PC-3 (cell line): Measurements from ENCODE around the gene ARL3.

Experiments used
- EZH2 ChIP-seq: fragments of 300-600 bp; sonication (generic); IDR thresholded peaks from one replicate; pipeline ENCODE4 v1.6.1; 2017; ENCODE audit warnings: antibody characterized with exemption, mild to moderate bottlenecking, low read length; ENCODE audit not compliant: unreplicated experiment
- EZH2phosphoT487 ChIP-seq: fragments of 300-600 bp; sonication (generic); IDR thresholded peaks from 2 replicates; pipeline ENCODE4 v1.6.1; 2018; ENCODE audit warnings: mild to moderate bottlenecking, antibody characterized with exemption, low read length, borderline replicate concordance
- TF ChIP-seq, protein P1 (sequence below): fragments of 300-600 bp; sonication (generic); conservative IDR thresholded peaks from 2 replicates; pipeline ENCODE4 v1.5.1; 2017; ENCODE audit warnings: antibody characterized with exemption, low read depth, mild to moderate bottlenecking, low read length

DNA sequence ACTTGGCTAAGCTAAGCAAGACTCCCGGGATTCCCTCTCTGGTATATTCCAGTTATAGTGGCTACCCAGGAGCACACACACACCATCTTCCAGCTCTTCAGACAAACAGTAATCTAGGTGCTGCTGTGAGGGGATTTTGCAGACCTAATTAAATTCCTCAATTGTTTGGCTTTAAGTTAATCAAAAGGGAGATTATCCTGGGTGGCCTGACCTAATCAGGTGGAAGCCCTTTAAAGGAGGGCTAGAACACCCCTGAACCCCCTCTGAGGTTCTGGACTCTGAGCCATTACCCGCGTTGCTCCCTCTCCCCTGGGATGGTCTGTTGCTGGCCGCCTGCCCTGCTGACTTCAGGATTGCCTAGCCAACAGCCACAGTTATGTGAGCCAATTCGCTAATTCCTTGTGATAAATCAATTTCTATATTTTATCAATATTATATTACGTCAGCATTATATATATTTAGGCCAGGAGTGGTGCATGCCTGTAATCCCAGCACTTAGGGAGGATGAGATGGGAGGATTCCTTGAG, 6.6 kb upstream of the ARL3 start:
- TF ChIP-seq, protein P1, sequence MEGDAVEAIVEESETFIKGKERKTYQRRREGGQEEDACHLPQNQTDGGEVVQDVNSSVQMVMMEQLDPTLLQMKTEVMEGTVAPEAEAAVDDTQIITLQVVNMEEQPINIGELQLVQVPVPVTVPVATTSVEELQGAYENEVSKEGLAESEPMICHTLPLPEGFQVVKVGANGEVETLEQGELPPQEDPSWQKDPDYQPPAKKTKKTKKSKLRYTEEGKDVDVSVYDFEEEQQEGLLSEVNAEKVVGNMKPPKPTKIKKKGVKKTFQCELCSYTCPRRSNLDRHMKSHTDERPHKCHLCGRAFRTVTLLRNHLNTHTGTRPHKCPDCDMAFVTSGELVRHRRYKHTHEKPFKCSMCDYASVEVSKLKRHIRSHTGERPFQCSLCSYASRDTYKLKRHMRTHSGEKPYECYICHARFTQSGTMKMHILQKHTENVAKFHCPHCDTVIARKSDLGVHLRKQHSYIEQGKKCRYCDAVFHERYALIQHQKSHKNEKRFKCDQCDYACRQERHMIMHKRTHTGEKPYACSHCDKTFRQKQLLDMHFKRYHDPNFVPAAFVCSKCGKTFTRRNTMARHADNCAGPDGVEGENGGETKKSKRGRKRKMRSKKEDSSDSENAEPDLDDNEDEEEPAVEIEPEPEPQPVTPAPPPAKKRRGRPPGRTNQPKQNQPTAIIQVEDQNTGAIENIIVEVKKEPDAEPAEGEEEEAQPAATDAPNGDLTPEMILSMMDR = no peak
- TF ChIP-seq EZH2 (no peak), EZH2phosphoT487 (no peak)
